Activated CD8-positive, alpha-beta memory T cell treated with anti-CD3 and anti-CD28 coated beads, Interleukin-2, amount 50 U/mL, for 1 hour (primary cell): ENCODE data around the gene PTPRCAP.
"Not testable (repeated sequence)": the region's sequence is repeated elsewhere in the genome, so short reads cannot be mapped to it uniquely, and the experiment has no call there.

Experiments used
- DNase-seq: peaks from one replicate; pipeline ENCODE4 v3.0.0-alpha.2; 2020; ENCODE audit errors: extremely low read depth

The PTPRCAP gene

GRCh38 chr11:67409781-67410368 lies 27.6 kb downstream of the PTPRCAP start:
- no peak for DNase-seq

GRCh38 chr11:67409261-67409666 lies 28.2 kb downstream of the PTPRCAP start:
- no peak for DNase-seq

GRCh38 chr11:67408437-67409200 lies 28.9 kb downstream of the PTPRCAP start:
- no peak for DNase-seq

GRCh38 chr11:67407688-67408163 lies 29.8 kb downstream of the PTPRCAP start:
- DNase-seq = no peak

GRCh38 chr11:67406969-67407687 lies 30.4 kb downstream of the PTPRCAP start:
- no peak for DNase-seq

GRCh38 chr11:67406420-67406968 lies 31.0 kb downstream of the PTPRCAP start:
- DNase-seq = no peak

- DNase-seq = no peak
Observed at GRCh38 chr11:67405688-67406339, 31.7 kb downstream of the PTPRCAP start.

GRCh38 chr11:67405196-67405567 lies 32.3 kb downstream of the PTPRCAP start:
- DNase-seq = no peak

GRCh38 chr11:67404515-67405195 lies 32.8 kb downstream of the PTPRCAP start:
- DNase-seq = no peak

DNA sequence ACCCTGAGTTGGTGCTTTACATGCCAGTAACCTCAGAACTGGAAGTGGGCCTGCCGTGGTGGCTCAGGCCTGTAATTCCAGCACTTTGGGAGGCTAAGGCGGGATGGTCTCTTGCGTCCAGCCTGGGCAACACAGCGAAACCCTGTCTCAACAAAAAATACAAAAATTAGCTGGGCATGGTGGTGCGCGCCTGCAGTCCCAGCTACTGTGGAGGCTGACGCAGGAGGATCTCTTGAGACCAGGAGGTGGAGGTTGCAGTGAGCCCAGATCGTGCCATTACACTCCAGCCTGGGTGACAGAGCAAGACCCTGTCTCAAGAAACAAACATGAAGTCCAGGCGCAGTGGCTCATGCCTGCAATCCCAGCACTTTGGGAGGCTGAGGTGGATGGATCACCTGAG lies 34.4 kb downstream of the PTPRCAP start:
- not testable (repeated sequence) for DNase-seq

DNA sequence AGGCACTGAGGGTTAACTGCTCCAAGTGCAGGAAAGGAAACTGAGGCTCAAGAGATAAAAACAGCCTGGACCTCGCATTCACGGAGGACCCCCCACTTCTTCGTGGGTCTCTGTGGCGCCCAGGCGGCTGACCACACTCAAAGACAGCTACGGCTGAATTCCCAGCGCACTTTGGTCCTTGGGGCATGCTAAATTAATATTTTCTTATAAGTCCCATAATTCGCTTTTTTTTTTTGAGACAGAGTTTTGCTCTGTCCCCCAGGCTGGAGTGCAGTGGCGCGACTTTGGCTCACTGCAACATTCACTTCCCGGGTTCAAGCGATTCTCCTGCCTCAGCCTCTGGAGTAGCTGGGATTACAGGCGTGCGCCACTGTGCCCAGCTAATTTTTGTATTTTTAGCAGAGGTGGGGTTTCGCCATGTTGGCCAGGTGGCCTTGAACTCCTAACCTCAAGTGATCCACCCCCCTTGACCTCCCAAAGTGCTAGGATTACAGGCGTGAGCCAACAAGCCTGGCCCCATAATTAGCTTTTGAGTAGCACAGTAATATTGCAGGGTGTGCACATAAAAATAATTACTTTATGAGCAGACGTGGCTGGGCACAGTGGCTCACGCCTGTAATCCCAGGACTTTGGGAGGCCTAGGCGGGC lies 35.2 kb downstream of the PTPRCAP start:
- DNase-seq = not testable (repeated sequence)

GRCh38 chr11:67401495-67402191 lies 35.8 kb downstream of the PTPRCAP start, which contains the start of gene PPP1CA:
TSS of gene PPP1CA (minus strand) at chr11:67401858. CDS start at chr11:67401782, 76 bp downstream.
- peak; percentile 72 for DNase-seq

- DNase-seq = no peak
Observed at GRCh38 chr11:67400942-67401494, 36.5 kb downstream of the PTPRCAP start.

GRCh38 chr11:67400251-67400941 lies 37.1 kb downstream of the PTPRCAP start:
- no peak for DNase-seq

DNA sequence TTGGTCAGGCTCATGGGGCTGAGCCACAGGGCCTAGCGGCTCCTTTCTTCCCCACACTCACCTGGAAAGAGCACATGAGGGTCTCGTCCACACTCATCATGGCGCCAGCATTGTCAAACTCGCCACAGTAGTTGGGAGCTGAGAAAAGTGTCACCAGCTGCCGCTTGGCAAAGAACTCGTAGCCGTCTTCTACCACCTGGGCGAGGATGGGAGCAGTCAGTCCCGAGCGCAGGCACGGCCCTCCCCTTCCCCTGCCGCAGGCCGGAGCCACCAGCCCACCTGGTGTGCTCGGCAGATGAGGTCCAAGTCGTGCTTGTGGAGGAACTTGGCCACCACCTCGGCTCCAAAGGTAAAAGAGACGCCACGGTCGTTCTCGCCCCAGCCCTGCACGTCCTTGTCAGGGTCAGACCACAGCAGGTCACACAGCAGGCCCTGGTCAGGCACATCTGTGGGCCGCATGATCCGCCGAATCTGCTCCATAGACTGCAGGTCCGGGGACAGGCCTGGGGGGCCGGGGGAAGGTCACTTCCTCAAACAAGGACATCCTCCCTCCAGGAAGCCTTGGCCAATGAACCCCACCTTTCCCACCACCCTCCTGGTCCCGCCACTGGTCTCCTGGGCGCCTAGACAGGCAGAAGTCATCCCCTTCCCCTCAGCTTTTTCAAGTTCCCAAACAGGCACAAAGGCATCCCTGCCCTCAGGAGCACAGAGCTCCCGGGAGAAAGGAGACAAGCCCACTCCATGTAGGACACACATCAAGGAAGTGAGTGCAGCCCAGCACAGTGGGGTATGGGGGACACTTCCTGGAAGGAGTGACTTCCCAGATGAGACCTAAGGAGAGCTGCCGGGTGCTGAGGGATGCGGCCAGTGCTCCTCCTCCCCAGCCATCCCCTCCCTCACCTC lies 38.6 kb downstream of the PTPRCAP start:
- no peak for DNase-seq

- DNase-seq = no peak
Observed at GRCh38 chr11:67397986-67398660, 39.4 kb downstream of the PTPRCAP start.

GRCh38 chr11:67397536-67397935 lies 39.9 kb downstream of the PTPRCAP start:
- no peak for DNase-seq
